ENCODE data around the gene DHX15. TPM values are rescaled to one million over a fixed set of nuclear protein-coding genes. Genes with fewer than 3 reads are reported as not detected.
A peak's percentile ranks its signal among the peaks of the same experiment; 100 is the strongest.

The DHX15 gene
- total RNA-seq, 1 donor from 2014 or later, result 93.2 TPM

DNA sequence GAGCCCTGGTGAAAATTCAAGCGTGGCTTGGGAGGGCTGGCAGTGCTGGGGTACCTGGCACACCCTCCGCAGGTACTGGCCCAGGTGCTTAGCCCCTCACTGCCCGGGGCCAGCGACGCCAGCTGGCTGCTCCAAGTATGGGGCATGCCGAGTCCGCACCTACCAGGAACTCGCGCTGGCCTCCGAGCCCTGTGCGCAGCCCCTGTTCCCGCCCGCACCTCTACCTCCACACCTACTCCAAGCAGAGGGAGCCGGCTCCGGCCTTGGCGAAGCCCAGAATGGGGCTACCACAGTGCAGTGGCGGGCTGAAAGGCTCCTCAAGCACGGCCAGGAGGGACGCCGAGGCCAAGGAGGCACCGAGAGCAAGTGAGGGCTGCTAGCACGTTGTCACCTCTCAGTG lies 14.9 kb upstream of the DHX15 start:
- no peaks in the 10 kb centered on the region for H3K4me1 ChIP-seq
- no peak overlapping the region for H3K4me3 ChIP-seq
- DNase-seq, result no peak
- H3K9me3 ChIP-seq, result no peaks in the 10 kb centered on the region
- no peak for ATAC-seq
- intact Hi-C loops (cut with DNase I), result no loop called here
- no peaks in the 10 kb centered on the region for H3K36me3 ChIP-seq
- TF ChIP-seq, protein P1, sequence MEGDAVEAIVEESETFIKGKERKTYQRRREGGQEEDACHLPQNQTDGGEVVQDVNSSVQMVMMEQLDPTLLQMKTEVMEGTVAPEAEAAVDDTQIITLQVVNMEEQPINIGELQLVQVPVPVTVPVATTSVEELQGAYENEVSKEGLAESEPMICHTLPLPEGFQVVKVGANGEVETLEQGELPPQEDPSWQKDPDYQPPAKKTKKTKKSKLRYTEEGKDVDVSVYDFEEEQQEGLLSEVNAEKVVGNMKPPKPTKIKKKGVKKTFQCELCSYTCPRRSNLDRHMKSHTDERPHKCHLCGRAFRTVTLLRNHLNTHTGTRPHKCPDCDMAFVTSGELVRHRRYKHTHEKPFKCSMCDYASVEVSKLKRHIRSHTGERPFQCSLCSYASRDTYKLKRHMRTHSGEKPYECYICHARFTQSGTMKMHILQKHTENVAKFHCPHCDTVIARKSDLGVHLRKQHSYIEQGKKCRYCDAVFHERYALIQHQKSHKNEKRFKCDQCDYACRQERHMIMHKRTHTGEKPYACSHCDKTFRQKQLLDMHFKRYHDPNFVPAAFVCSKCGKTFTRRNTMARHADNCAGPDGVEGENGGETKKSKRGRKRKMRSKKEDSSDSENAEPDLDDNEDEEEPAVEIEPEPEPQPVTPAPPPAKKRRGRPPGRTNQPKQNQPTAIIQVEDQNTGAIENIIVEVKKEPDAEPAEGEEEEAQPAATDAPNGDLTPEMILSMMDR (IDR thresholded peaks at IDR 0.05), result no peak
- H3K27me3 ChIP-seq (ENCODE audit: low read depth), result no peaks in the 10 kb centered on the region
- no peak overlapping the region for H3K27ac ChIP-seq

DNA sequence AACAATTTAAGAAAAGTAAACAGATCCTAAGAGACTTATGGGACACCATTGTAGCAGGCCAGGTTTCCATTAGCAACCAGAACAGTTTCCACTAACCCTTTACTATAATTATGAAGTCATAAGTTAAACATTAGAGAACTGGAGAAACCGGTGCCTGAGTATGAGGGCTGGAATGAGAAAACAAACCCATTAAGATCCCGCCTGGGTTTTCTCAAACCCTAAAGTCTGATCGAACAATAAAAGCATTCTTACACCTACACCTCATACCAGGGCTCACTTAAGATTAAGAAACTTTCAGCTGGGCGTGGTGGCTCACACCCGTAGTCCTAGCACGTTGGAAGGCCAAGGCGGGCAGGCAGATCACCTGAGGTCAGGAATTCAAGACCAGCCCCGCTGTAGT lies 13.7 kb upstream of the DHX15 start:
- no peak overlapping the region for H3K4me3 ChIP-seq
- H3K4me1 ChIP-seq, result no peaks in the 10 kb centered on the region
- intact Hi-C loops (cut with DNase I), result no loop called here
- H3K27me3 ChIP-seq (ENCODE audit: low read depth), result no peaks in the 10 kb centered on the region
- H3K9me3 ChIP-seq, result no peaks in the 10 kb centered on the region
- peak overlapping the region; percentile 87 for H3K27ac ChIP-seq
- no peaks in the 10 kb centered on the region for H3K36me3 ChIP-seq
- TF ChIP-seq, protein P1 (IDR thresholded peaks at IDR 0.05), result no peak
- ATAC-seq (peak; percentile 96 to 97), DNase-seq (peak; percentile 80)

DNA sequence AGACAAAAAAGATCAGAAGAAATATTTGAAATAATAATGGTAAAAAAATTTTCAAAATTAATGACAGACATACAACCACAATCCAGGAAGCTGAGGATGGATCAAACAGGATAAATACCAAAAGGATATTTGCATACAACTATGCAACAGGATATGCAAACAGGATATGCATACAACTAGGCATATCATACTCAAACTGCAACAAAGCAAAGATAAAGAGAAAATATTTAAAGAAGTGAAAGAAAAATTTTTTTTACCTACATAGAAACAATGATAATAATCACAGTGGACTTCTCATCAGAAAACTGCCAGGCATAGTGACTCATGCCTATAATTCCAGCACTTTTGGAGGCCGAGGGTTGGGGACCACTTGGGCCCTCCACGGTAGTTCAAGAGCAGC lies 11.3 kb upstream of the DHX15 start:
- no peak for ATAC-seq

DNA sequence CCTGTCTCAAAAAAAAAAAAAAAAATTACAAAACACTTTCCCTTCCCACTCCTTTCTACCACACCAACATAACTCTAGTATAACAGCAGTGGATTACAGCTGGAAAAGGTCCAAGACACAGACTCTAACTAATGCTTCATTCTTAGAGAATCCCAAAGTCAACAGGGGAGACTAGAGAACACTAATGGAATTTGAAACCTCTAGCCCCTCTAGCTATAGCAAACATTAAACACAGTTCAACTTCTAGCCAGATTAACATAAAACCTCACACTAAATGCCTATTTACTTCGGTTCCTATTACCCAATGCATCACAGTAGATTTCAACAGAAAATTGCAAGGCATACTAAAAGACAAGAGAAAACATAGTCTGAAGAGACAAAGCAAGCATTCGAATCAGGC lies 10.5 kb upstream of the DHX15 start:
- Histone ChIP-seq H3K27ac (no peak overlapping the region), H3K36me3 (no peaks in the 10 kb centered on the region), H3K9me3 (peaks cover 5% of the 10 kb centered on the region), H3K4me3 (no peak overlapping the region), H3K4me1 (no peaks in the 10 kb centered on the region), H3K27me3 (ENCODE audit: low read depth) (no peaks in the 10 kb centered on the region)
- ATAC-seq (no peak), DNase-seq (no peak)
- TF ChIP-seq, protein P1 (IDR thresholded peaks at IDR 0.05), result no peak
- intact Hi-C loops (cut with DNase I), result no loop called here

More for the DNA sequence above, 11.3 kb upstream of the DHX15 start:
- TF ChIP-seq, protein P1 (IDR thresholded peaks at IDR 0.05), result no peak
- no peak overlapping the region for H3K4me3 ChIP-seq
- no peak for DNase-seq
- no peaks in the 10 kb centered on the region for H3K27me3 ChIP-seq (ENCODE audit: low read depth)
- H3K9me3 ChIP-seq, result no peaks in the 10 kb centered on the region
- no peaks in the 10 kb centered on the region for H3K36me3 ChIP-seq
- H3K27ac ChIP-seq, result no peak overlapping the region
- intact Hi-C loops (cut with DNase I), result no loop called here
- no peaks in the 10 kb centered on the region for H3K4me1 ChIP-seq

DNA sequence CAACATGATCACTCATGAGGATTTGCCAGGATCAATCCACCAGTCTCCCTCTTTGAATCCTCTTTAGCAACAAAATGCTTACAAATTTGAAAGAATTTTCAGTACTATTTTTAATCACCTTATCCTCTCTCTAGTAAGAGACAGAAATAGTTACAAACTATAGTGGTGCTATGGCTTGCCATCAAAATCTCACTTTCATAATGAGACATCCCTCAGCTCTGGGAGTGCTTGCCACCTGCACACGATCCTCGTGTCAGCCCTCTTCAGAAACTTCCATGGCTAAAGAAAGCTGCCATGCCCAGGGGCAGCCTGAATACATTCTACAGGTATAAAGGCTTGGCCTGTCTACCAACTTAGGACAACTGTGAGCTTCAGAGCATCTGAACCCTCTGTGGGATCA lies 5.1 kb upstream of the DHX15 start:
- intact Hi-C loops (cut with DNase I), result no loop called here
- DNase-seq, result no peak
- TF ChIP-seq, protein P1 (IDR thresholded peaks at IDR 0.05), result no peak
- no peaks in the 10 kb centered on the region for H3K27me3 ChIP-seq (ENCODE audit: low read depth)
- no peak overlapping the region for H3K27ac ChIP-seq
- peaks cover 8% of the 10 kb centered on the region for H3K9me3 ChIP-seq
- no peak for ATAC-seq
- no peaks in the 10 kb centered on the region for H3K36me3 ChIP-seq
- H3K4me3 ChIP-seq, result no peak overlapping the region
- peaks cover 5% of the 10 kb centered on the region for H3K4me1 ChIP-seq
